GM12801 (cell line): ENCODE results near the gene MCF2L2.

ENCODE experiments used
- TF ChIP-seq, protein P1 (sequence below): IDR thresholded peaks from one replicate; pipeline ENCODE4 v1.5.1; 2011; ENCODE audit warnings: control low read depth; ENCODE audit not compliant: insufficient read length; ENCODE audit errors: extremely low read depth

Gene MCF2L2

GRCh38 chr3:183428447-183429211 lies at the start of gene MCF2L2:
MCF2L2 (minus strand) TSS chr3:183428619; CDS start chr3:183427977, 642 bp downstream.
- TF ChIP-seq, protein P1, sequence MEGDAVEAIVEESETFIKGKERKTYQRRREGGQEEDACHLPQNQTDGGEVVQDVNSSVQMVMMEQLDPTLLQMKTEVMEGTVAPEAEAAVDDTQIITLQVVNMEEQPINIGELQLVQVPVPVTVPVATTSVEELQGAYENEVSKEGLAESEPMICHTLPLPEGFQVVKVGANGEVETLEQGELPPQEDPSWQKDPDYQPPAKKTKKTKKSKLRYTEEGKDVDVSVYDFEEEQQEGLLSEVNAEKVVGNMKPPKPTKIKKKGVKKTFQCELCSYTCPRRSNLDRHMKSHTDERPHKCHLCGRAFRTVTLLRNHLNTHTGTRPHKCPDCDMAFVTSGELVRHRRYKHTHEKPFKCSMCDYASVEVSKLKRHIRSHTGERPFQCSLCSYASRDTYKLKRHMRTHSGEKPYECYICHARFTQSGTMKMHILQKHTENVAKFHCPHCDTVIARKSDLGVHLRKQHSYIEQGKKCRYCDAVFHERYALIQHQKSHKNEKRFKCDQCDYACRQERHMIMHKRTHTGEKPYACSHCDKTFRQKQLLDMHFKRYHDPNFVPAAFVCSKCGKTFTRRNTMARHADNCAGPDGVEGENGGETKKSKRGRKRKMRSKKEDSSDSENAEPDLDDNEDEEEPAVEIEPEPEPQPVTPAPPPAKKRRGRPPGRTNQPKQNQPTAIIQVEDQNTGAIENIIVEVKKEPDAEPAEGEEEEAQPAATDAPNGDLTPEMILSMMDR: no peak

GRCh38 chr3:183477801-183478456 lies 49.5 kb upstream of the MCF2L2 start:
- TF ChIP-seq, protein P1: no peak

GRCh38 chr3:183475016-183475763 lies 46.8 kb upstream of the MCF2L2 start:
- TF ChIP-seq, protein P1: no peak

DNA sequence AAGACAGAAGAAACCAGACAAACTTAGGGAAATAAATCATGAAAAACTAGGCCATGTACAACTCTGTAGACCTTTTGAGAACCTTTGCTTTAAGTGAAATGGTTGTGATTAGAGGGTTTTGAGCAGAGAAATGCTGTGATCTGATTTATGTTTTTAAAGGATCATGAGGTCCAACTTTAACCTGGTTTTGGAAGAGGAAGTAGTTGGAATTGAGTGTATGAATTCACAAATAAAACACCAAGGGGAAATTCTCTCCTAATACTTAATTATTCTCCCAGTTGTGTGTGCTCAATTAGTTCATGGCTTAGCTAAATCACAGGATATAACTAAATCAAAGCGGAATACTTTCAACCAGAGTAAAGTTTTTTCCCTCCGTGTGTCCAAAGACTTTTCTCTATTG lies 45.5 kb upstream of the MCF2L2 start:
- TF ChIP-seq, protein P1: no peak

- TF ChIP-seq, protein P1: no peak
Observed at GRCh38 chr3:183472155-183472554, 43.7 kb upstream of the MCF2L2 start.

- TF ChIP-seq, protein P1: no peak
Observed at GRCh38 chr3:183468424-183468823, 40.0 kb upstream of the MCF2L2 start.

DNA sequence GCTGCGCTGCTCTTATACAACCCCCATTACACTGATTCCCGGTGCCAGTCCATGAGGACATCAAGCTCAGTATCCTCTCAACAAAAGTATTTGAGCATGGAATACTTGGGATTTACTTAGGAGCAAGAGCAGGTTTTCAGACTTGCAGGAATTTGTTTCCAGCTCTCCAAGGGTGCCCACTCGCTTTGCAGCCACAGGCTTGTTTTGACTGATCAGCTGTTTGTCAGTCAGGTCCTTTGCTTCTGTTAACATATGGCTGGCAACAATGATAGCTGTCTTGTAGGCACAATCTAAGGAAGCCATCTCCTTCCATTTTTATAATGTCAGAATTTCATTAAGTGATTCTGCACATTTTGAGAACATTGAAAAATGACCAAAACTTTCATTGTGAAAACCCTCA lies 38.2 kb upstream of the MCF2L2 start:
- TF ChIP-seq, protein P1: no peak
